Tibial nerve (tissue), 4 donors: ENCODE results near the gene C11orf86. TPM values are rescaled to one million over a fixed set of nuclear protein-coding genes. Genes with fewer than 3 reads are reported as not detected.

Source experiments
- DNase-seq, 2 donors: peaks; one replicate each; pipeline ENCODE4 v3.0.0-alpha.2; 2019; ENCODE audit warnings: low spot score in 2 of 2
- H3K27ac ChIP-seq, 4 donors: fragments of 200-600 bp; sonication (generic) in 3 of 4; one replicate each; pipeline ENCODE4 v1.5.1; 2017 to 2019; ENCODE audit warnings: mild to moderate bottlenecking in 1 of 4
- H3K27me3 ChIP-seq, 2 donors: fragments of 200-600 bp; sonication (generic) in 1 of 2; one replicate each; pipeline versions ENCODE4 v1.5.1 to v1.6.0; 2017 to 2019
- H3K36me3 ChIP-seq, 3 donors: fragments of 200-600 bp; sonication (generic); one replicate each; pipeline ENCODE4 v1.5.1; 2018 to 2019
- H3K4me1 ChIP-seq, 4 donors: fragments of 200-600 bp; sonication (generic) in 3 of 4; one replicate each; pipeline ENCODE4 v1.5.1; 2017 to 2019
- H3K4me3 ChIP-seq, 4 donors: fragments of 200-600 bp; sonication (generic) in 3 of 4; one replicate each; pipeline ENCODE4 v1.5.1; 2017 to 2019; ENCODE audit warnings: mild to moderate bottlenecking in 1 of 4, moderate library complexity in 1 of 4
- H3K9me3 ChIP-seq, 4 donors: fragments of 200-600 bp; sonication (generic) in 3 of 4; one replicate each; pipeline ENCODE4 v1.5.1; 2017 to 2019
- EP300 ChIP-seq, 2 donors: sonication (generic); formaldehyde crosslinking; IDR thresholded peaks; one replicate each; pipeline ENCODE4 v1.6.1; 2017; ENCODE audit warnings: antibody characterized with exemption in 2 of 2, mild to moderate bottlenecking in 1 of 2
- POLR2A ChIP-seq, 2 donors: fragments of 450-650 bp; IDR thresholded peaks; one replicate each; pipeline ENCODE4 v1.6.1; 2017; ENCODE audit warnings: antibody characterized with exemption in 2 of 2, mild to moderate bottlenecking in 2 of 2, moderate library complexity in 2 of 2
- WGBS, 2 donors: methylation state at CpG; one replicate each; pipeline ENCODE4 v1.1.5; 2018; 5-methylcytosine and 5-hydroxymethylcytosine counted together
- total RNA-seq, 4 donors: library from RNA; depleted of rRNA; stranded (reverse); fragments of >200 nt; gene quantifications; one replicate each; pipeline ENCODE4 v1.1.0, GENCODE V29; 2016
- TF ChIP-seq, protein P1 (sequence below), 5 experiments: fragments of 200-600 bp in 3 of 5; fragments of 450-650 bp in 2 of 5; sonication (generic) in 3 of 5; IDR thresholded peaks; one replicate each; pipeline ENCODE4 v1.5.1; 2016 to 2019; ENCODE audit warnings: antibody characterized with exemption in 5 of 5, mild to moderate bottlenecking in 3 of 5, moderate library complexity in 2 of 5

C11orf86 gene
- total RNA-seq, 4 donors from 2014 or later, result not detected

DNA sequence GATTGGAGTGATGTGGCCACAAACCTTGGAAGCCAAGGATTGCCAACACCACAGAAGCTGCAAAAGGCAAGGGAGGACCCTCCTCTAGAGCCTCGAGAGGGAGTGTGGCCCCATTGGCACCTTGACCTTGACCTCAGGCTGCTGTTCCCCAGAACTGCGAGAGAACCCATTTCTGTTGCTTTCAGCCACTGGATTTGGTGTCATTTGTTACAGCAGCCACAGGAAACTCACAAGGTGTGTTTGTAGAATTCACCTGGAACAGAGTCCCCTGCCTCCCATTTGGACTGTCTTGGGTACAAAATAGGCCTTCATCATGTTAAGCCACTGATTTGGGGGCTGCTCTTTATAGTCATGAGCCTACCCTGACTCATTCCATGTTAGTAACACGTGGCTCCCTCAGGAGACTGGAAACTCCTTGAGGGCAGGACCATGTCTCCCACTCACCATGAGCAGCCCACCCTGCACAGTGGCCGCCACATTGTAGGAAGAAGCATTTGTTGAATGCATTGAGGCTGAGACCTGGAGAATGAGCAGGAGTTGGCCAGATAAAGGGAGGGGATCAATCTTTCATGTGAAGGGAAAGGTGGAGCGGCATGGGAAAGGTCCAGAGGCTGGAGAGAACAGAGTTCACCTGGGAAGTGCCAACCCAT, 8.3 kb downstream of the C11orf86 start:
- TF ChIP-seq, protein P1, sequence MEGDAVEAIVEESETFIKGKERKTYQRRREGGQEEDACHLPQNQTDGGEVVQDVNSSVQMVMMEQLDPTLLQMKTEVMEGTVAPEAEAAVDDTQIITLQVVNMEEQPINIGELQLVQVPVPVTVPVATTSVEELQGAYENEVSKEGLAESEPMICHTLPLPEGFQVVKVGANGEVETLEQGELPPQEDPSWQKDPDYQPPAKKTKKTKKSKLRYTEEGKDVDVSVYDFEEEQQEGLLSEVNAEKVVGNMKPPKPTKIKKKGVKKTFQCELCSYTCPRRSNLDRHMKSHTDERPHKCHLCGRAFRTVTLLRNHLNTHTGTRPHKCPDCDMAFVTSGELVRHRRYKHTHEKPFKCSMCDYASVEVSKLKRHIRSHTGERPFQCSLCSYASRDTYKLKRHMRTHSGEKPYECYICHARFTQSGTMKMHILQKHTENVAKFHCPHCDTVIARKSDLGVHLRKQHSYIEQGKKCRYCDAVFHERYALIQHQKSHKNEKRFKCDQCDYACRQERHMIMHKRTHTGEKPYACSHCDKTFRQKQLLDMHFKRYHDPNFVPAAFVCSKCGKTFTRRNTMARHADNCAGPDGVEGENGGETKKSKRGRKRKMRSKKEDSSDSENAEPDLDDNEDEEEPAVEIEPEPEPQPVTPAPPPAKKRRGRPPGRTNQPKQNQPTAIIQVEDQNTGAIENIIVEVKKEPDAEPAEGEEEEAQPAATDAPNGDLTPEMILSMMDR (IDR thresholded peaks at IDR 0.05), result no peak
- TF ChIP-seq EP300 (IDR thresholded peaks at IDR 0.05) (no peak), POLR2A (IDR thresholded peaks at IDR 0.05) (no peak)
- WGBS, 2 donors, result 87 to 88% methylated on average over 5 of the region's 5 CpGs
- H3K4me1 ChIP-seq, result peaks cover 0 to 12% (median 3%) of the 10 kb centered on the region in 4 donors
- H3K9me3 ChIP-seq, result peaks cover 0 to 14% (median 0%) of the 10 kb centered on the region in 4 donors
- DNase-seq, result no peak
- H3K27me3 ChIP-seq, result no peaks in the 10 kb centered on the region
- no peak overlapping the region for H3K27ac ChIP-seq
- H3K4me3 ChIP-seq, result no peak overlapping the region
- no peaks in the 10 kb centered on the region for H3K36me3 ChIP-seq

DNA sequence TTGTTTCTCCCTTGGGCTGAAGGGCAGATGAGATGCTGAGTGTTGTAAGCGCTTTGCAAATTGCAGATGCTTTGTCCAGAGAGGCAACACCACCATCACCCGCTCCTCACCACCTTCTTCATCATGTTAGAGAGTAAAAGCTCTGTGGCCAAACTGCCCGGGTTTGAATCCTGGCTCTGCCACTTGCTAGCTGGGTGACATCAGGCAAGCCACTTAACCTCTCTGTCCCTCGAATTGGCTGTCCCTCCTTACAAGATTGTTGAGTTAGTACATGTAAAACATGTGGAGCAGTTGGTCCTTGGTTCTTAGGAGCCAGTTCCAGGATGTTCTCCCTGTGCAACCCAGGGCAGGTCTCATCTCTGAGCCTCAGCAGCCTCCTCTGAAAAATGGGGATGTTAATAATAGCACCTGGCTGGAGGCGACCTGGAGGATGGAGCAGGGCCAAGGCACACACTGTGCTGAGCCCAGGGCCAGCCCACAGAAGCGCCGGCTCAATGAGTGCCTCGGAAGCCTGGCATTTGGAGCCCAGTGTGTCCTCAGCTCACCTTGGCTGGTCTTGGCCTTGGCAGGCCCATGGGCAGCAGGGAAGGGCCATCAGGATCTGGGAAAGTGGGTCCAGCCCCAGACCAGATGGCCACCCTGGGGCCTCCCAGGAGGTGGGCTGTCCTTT, 10.5 kb downstream of the C11orf86 start:
- no peak overlapping the region for H3K27ac ChIP-seq
- 78 to 89% methylated on average over 6 to 8 of the region's 8 CpGs for WGBS, 2 donors

DNA sequence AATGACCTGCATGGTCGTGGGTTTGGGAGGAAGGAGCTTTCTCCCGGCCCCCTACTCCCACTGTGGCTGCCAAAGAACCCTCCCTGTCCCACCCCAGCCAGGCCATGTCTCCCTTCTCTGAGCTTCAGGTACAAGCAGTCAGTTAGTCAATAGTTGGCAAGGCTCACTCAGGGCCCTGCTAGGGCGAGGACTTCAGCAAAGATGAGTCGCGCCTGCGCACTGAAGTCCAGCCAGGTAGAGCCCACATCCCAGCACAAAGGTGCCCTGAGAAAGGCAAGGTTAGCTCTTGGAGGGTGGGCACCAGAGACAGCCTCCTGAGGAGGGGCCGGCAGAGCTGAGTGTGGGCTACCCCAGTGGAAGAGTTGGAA, 11.1 kb downstream of the C11orf86 start:
- H3K27ac ChIP-seq, result no peak overlapping the region
- H3K27me3 ChIP-seq, result no peaks in the 10 kb centered on the region
- H3K9me3 ChIP-seq, result no peaks in the 10 kb centered on the region
- TF ChIP-seq, protein P1 (IDR thresholded peaks at IDR 0.05), result no peak
- TF ChIP-seq POLR2A (IDR thresholded peaks at IDR 0.05) (no peak), EP300 (IDR thresholded peaks at IDR 0.05) (no peak)
- WGBS, 2 donors, result 89 to 99% methylated on average over 5 to 7 of the region's 7 CpGs
- H3K36me3 ChIP-seq, result no peaks in the 10 kb centered on the region
- no peak overlapping the region for H3K4me3 ChIP-seq
- peaks cover 0 to 12% (median 3%) of the 10 kb centered on the region in 4 donors for H3K4me1 ChIP-seq
- DNase-seq, result no peak

More for the DNA sequence above, 10.5 kb downstream of the C11orf86 start:
- Histone ChIP-seq H3K36me3 (no peaks in the 10 kb centered on the region), H3K4me1 (peaks cover 0 to 12% (median 3%) of the 10 kb centered on the region in 4 donors), H3K27me3 (no peaks in the 10 kb centered on the region), H3K4me3 (no peak overlapping the region), H3K9me3 (no peaks in the 10 kb centered on the region)
- TF ChIP-seq, protein P1 (IDR thresholded peaks at IDR 0.05), result no peak
- no peak for TF ChIP-seq POLR2A (IDR thresholded peaks at IDR 0.05)
- TF ChIP-seq EP300 (IDR thresholded peaks at IDR 0.05), result no peak
- DNase-seq, result no peak

DNA sequence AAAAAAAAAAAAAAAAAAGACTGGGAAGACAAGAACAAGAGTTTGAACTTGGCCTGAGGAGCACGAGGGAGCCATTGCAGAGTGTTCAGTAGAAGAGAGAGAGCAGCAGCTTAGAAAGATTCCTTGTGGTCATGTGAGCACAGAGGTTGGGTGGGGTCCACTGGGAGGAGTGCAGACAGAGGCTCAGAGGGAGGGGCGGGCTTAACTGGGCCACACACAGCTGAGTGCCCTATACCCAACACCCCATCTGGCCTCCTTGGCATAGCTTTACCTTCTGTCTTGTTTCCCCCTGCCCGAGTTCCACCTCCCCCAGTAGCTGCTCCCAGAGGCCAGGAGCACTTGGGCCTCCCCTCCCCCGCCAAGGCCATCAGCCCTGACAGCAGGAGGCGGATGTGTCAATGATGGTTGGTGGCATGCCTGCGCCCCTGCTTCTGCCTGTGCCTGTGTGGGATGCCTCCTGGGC, 12.1 kb downstream of the C11orf86 start:
- Histone ChIP-seq H3K4me3 (no peak overlapping the region), H3K36me3 (no peaks in the 10 kb centered on the region), H3K4me1 (peaks cover 0 to 2% (median 0%) of the 10 kb centered on the region in 4 donors), H3K27me3 (no peaks in the 10 kb centered on the region), H3K9me3 (no peaks in the 10 kb centered on the region), H3K27ac (no peak overlapping the region)
- no peak for TF ChIP-seq EP300 (IDR thresholded peaks at IDR 0.05)
- no peak for TF ChIP-seq POLR2A (IDR thresholded peaks at IDR 0.05)
- TF ChIP-seq, protein P1 (IDR thresholded peaks at IDR 0.05), result no peak
- 62 to 72% methylated on average over 6 of the region's 6 CpGs for WGBS, 2 donors
- DNase-seq, result no peak
